HuH-7.5 (cell line): ENCODE measurements around the gene PRKAB2.
"Not testable (repeated sequence)": the region's sequence is repeated elsewhere in the genome, so short reads cannot be mapped to it uniquely, and the experiment has no call there.

Experiments
- DNase-seq: peaks from one replicate; pipeline ENCODE4 v3.0.0; 2011; ENCODE audit warnings: low spot score

PRKAB2 gene

DNA sequence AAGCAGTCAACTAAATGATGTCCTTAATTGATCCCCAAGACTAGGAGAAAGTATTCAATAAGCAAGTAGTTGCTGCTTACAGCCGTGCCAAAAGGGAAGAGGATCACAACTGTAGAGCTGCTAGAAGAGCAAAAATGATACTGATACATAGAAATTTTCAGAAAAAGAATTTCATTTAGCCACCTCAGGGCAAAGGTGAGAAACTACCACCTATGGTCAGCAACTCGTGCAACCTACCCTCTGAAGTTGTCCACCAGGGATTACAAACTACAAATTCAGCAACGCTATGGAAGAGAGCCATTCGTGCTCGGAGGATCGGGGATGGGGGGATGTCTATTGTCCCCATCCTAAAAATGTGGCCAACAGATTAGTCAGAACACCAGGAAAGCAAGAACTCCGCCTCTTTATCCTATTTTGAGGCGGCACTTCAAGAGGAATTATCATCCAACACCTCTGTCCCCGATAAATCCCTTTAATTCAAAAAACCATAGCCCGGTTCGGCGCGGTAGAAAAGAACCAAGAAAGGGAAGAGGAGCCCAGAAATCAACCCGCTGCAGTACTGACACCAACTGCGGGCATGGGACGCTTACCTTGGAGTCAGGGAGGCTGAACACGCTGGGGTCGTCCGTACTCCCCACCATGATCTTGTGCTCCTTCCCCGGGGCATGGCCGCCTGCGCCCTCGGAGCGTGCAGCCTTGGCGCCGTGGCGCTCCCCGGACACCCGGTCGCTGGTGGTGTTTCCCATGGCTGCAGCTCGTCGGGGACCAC is 687 bp downstream of the PRKAB2 start:
- no peak for DNase-seq

DNA sequence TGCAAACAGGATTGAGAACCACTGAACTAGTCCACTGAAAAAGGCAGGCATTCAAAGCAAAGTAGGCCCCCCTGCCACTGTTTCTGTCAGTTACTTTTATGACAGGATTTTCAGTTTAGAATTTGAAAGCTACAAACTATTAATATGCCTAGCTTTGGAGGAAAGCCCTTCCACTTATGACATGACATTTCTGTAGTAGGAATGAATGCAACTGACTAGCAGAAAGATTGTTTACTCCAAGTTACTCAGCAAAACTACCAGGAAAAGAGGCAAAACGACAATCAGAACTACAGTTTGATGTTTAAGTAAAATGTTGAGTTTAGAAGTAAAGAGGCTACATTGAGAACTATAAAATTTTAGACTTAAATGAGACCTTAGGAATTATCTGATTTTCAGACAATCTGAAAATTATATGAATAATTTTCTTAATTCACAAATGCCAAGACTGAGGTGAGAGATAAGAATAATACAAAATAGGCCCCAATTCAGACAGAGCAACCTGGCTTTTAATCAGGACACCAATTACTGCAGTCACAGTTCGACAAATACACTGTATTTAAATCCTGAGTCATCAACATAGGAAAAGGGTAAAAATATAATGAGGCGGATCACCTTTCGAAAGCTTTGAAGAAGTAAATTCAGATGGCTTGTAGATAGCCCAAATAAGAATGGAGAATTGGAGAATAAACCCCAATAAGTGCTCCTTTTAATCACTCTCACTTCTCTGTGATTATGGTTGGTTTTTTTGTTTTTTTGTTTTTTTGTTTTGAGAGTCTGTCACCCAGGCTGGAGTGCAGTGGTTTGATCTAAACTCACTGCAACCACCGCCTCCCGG is 2.2 kb downstream of the PRKAB2 start:
- no peak for DNase-seq

DNA sequence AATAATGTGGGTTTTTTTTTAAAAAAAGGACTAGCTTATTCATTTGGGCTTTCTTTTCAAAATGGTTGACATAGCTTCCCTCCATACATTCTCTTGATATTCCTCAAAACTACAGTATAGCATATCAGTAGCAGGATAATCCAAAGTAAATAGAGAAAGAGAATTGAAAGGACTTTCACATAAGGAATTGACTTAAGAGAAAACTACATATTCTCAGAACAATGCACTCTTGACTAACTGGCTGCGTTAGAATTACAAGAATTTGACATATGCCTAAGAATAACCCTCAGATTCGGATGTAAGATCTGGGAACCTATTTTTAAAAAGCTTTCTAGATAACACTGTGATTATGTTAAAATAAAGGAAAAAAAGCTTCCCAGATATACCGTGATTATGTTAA is 3.1 kb downstream of the PRKAB2 start:
- DNase-seq: no peak

DNA sequence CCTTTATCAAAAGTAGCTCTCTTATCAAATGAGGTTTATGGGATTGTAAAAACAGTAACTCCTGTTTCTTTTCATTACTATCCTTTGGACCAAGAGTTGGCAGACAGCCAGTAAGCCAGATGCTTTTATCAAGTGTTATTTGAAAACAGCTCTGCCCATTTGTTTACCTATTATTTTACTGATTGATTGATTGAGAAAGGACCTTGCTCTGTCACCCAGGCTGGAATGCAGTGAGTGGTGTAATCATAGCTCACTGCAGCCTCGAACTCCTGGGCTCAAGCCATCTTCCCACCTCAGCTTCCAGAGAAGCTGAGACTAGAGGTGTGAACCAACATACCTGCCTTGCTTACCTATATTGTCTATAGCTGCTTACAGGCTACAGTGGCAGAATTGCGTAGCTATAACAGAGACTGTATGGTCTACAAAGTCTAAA is 3.6 kb downstream of the PRKAB2 start:
- DNase-seq: no peak

DNA sequence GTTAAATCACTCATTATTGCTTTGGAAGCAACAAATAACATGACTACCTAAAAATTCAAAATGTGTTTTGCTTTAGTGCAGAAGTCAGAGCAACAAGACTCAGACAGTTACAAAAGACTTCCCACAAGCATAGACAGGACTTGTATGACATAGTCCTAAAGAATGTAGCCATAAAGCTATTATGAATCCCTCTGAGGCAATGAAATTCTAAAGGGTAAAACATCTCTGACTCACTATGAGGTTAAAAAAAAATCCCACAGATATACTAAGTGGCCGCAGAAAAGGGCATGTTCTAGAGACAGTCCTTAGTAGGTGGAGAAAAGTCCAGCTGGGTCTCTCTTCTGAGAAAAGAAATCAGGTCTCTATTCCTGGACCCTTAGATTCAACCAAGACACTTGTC is 4.9 kb downstream of the PRKAB2 start:
- DNase-seq: no peak

DNA sequence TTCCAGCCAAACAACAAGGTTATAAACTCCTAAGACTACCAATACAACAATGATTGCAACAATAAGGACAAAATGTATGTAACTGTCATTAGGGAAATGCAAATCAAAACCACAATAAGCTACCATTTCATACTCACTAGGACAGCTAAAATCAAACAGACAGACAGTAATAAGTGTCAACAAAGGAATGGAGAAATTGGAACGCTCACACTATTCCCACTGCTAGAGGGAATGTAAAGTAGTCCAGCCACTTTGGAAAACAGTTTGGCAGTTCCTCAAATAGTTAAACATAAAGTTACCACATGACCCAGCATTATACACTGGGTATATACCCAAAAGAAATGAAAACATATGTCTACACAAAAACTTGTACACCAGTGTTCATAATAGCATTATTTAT is 9.3 kb downstream of the PRKAB2 start:
- no peak for DNase-seq

DNA sequence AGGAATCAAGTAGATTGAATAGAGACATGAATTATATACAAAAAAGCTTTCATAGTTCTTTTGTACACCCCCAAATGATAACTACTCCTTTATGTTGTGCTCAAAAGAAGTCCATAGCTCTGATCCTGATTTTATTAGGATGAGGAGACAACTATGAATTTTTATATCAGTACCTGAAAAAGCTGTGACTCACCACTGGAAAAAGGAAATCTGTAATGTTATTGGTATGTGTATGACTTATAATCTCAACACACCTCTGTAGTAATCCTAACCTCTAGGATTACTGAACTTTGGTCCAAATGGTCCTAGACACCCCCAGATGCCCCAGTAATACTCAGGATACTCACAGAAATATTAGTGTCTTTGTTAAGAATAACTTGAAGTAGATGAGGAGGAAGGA is 10.2 kb downstream of the PRKAB2 start:
- no peak for DNase-seq

DNA sequence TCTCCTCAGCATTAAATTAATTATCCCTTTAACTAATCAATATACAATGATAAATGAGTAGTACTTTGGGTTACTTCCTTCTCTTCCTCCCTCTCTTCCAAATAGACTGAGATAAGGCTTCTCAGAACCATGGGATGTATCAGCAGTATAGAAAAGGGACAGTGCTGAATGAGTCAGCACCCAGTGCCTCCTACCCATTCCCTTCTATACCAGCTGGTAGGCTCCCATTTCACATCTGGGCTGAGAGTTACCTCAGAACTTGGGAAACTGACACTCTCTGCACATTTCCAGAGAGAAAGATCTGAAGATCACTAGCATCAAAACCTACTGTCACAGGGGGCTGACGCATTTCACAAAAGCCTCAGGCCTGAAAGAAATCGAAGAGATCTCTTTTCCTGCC is 15.2 kb downstream of the PRKAB2 start:
- not testable (repeated sequence) for DNase-seq

DNA sequence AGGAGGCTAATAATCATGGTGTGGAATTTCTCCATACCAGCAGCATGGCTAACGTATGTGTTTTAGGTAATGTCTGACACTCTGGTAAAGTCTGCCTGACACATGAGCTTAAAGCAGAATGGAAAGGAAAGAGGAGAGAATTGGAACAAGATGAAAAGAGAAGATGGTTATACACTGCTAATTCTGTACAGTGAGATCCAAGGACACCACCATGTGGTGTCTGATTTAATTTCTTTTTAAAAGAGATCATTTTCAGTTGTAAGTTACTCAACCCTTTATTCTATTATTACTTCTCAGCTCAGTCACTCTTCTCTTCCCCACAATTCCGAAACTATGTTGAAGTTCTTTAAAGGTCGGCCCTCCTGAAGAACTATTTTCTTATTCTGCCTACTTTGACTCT is 15.6 kb downstream of the PRKAB2 start:
- no peak for DNase-seq

DNA sequence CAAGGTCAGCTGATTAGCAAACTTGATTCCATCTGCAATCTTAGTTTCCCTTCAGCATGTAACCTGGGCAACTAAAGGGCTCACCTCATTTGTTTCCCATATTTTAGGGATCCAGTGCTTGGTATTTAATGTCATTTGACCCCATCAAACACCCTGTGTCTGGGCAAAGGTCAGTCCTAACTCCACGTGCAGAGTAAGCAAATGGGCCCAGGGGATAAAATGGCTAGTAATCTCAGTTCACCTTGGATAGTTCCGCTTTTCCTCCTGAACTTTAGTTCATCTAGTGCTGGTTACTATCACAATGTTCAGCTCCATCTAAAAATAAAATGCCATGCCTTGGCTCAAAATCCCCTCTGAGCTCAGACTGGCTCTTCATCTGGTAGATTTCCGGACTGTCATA is 19.5 kb downstream of the PRKAB2 start:
- DNase-seq: no peak

DNA sequence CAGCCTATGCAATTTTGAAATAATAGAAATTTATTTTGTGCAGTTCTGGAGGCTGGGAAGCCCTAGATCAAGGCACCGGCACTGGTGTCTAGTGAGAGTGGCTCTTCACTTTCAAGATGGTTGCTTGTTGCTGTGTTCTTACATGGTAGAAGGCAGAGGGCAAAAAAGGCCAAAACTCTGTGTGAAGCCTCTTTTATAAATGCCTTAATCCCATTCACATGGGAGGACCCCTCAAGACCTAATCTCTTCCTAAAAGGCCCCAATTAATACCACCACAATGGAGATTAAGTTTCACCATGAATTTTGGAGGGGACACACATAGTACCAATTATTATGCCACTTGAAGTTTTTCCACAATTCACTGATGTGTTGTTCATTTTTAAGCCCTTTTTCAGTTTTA is 21.0 kb downstream of the PRKAB2 start:
- DNase-seq: no peak

DNA sequence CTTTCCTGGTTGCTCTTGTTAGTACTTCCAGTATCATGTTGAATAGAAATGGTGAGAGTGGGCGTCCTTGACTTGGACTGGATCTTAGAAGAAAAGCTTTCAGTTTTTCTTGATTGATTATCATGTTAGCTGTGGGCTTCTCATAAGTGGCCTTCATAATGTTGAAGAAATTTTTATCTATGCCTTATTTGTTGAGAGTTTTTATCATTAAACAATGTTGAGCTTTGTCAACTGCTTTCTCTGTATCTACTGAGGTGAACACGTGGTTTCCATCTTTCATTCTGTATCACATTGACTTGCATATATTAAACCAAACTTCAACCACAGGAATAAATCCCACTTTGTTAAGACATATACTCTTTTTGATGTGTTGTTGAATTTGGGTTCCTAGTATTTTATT is 29.4 kb downstream of the PRKAB2 start:
- DNase-seq: no peak

DNA sequence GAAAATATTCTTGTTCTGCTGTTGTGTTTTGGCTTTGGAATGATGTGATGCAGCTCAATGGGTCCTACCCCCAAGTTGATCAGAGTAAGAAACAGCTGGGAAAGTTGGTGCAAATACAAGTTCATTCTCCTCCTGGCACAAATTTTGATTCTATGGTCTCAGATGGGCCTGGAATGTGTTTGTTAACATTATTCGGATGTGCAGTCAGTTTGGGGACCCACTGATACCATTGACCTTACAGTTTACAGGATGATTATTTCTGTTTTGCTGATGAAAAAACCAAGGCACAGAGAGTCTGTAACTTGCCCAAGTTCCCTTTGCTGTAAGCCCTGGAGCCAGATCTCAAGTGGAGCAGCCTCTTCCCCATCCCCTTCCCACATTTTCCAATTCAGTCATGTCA is 41.5 kb downstream of the PRKAB2 start:
- DNase-seq: not testable (repeated sequence)

DNA sequence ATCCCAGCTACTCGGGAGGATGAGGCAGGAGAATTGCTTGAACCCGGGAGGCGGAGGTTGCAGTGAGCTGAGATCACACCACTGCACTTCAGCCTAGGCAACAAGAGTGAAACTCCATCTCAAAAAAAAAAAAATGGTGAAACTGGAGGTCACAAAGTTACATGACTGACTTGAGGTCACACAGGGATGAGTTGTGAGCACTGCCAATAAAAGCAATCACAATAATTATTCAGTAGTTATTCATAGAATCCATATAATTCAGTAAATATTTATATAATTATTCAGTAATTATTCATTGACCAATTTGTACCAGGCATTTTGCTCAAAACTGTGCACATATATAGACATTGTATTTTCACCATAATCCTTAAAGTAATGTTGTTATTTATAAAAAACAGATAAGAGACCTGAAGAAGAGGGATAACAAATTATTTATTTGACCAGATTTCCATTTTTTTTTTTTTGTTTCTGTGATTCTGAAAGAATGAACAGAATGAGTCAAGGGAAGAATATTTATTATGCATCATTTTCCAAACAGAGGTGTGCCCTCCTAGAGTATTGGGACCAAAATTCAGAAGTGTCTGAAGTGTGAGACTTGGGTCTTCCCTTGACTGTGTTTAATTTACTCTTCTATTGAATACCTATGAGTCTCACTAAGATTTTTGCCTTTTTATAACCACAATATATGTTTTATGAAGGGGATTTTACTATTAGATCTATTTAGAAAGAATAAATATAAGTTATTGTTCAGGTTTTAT is 43.0 kb downstream of the PRKAB2 start:
- no peak for DNase-seq

DNA sequence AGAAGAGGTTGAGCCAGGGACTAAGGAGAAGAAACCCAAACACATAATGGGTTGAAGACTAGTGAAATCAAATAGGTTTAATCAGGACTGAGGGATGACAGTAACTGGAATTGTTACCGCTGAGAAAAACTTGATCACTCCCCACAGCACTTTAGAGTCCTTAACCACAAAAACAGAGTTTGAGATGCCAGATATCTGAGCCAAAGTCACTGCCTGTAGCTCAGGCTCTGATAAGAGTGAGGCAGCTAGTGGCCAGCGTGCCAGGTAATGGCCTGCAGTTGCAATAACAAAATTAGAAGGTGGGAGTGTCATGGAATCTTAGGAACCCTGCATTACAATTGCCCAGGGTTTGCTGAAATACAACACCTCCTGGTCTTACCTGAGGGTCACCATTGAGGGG is 48.0 kb downstream of the PRKAB2 start:
- DNase-seq: no peak

DNA sequence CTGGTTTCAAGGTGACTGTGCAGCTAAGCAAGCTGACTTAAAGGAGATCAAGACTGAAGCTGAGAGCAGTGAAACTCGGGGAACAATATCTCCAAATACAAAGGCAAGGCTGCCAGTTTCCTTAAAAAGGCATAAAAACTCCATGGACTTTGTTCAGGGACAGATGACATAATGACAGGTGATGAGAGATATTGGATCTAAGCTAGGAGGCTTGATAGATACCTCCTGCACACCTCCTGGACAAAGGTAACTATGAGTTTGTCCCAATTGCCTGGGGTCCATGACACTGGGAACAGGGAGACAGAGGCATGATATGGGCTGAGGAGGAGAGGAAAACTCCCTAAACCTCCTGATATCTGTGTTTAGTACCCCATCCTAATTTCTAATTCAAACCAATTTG is 55.2 kb downstream of the PRKAB2 start:
- no peak for DNase-seq

DNA sequence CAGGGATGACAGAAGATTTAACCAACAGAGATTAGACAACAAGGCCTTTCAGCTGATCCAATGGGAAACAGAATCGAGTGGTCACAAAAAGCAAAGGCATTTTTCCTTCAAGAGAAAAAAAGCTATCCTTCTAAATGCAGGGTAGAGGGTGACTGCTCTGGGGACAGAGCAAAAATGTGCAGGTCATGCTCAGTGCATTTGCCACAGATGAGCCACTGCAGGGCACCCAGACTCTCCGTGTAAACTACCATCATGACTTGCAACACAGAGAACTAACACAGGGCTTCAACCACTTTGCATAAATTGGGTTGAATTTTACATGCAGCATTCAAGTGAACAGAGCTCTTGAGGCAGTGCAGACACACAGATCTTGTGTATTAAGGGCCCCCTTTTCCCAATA is 56.8 kb downstream of the PRKAB2 start:
- no peak for DNase-seq

DNA sequence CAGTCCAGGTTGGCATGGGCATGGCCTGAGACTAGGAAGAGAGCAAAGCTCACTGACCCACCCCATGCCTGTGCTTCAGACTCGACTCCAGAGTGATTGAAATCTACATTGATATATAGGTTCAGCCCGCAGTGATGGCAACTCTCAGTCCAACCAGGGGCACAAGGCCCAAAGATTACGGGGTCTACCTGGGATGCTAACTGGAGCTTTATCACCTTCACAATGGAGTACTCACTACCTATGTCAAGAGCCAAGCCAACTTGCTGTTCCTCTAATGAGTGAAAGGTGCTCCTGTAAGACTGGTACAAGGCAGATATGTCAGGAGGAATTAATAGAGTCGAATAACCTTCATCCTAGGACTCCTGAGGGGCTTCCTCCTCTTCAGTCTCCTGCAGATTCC is 57.2 kb downstream of the PRKAB2 start:
- not testable (repeated sequence) for DNase-seq

DNA sequence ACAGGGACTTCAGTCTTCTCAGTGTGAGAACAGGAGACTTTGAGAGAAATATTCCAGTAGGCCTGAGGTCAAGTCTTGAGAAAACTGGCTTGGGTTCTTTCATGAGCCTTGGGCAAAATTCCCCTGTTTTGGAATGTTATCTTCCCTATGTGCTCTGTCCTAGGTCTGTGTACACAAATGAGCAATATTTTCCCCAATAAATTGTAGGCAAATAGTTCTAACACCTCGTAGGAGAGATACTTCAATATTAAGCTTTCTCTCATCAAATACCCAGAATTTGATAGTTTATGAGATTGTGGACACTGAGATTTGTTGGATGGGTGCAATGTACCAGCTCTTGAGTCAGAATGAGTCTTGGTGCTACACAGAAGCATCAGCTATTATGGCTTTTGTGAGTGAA is 57.9 kb downstream of the PRKAB2 start:
- DNase-seq: not testable (repeated sequence)

DNA sequence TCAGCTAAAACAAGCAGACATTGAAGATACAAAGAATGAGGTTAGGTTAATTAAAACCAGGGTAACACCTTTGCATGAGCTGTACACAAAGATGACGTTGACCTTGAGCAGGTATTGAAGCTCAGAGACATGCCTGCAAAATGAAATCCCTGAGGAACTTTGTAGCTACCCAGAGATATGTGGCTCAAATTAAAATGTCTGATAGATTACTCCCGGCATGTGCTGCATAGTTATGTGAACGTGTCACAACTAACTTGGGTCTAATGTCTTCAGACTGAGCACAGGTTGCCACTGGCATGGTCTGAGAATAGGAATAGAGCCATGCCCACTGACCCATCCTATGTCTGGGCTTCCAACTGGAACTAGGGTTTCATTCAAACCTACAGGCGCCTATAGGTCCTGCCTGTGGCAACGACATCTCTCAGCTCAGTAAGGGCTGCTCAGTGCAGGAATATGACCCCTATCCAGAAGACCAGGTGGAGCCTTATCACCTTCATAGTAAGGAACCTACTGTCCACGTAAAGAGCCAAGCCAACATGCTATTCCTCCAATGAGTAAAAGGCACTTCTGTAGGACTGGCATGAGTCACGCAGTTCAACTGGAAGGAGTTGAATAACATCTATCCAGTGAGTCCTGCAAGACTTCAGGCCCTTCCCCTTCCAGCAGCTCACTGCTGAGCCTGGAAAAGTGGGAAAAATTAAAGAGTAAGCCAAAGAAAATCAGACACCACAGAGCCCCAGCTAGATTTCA is 60.7 kb downstream of the PRKAB2 start:
- DNase-seq: no peak

DNA sequence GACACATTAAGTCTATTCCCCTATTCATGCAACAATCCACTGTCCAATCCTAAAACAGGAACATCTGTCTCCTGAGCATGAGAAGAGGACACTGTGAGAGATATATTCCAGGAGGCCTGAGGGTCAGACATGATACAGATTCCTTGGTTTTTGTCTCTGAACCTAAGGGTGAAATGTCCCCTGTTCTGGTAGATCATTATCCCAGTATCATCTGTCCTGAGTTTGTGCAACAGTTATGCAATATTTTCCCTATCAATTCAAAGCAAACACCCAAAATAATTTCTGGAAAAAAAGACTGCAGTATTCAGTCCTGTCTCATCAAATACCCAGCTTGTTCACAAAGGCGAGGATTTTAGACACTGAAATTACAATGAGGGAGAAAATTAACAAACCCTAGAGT is 61.4 kb downstream of the PRKAB2 start:
- DNase-seq: no peak

DNA sequence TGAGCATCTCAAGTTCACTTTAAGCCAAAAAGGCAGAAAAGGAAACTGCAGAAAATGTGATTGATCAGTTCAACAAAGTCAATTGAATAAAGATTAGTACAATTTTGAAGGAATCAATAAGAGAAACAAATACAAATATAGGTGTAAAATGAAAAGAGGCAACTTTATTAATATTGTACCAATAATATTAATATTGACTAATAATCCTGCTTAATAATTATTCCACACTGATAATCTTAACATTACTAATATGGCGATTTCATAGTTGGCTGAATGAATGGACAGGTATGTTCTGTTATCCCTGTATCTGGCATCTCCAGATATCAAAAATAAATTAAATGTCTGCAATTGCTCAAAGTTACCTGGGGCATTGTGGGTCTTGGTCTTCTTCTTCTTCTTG is 61.8 kb downstream of the PRKAB2 start:
- DNase-seq: no peak
